ENCODE results near the gene OR8B3. TPM values are rescaled to one million over a fixed set of nuclear protein-coding genes. Genes with fewer than 3 reads are reported as not detected.

OR8B3 gene, protein sequence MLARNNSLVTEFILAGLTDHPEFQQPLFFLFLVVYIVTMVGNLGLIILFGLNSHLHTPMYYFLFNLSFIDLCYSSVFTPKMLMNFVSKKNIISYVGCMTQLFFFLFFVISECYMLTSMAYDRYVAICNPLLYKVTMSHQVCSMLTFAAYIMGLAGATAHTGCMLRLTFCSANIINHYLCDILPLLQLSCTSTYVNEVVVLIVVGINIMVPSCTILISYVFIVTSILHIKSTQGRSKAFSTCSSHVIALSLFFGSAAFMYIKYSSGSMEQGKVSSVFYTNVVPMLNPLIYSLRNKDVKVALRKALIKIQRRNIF
- not detected for total RNA-seq

DNA sequence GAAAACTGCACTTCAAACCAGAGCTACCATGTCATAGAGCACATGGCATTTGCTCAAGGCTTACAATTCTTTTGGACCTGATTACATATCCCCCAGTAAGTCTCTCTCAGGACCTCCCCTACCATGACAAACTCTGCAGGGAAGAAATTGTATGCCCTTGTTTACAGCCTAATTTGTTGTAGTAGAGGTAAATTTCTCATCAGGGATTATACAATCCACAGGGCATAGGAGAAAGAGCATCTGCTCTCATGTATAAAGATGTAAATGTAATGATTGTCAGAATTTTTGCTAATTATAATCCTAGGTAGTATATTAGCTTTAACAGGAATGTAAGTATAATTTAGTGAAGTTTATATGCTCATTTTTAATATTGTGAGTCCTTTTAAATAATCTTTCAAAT, at the start of gene OR8B3:
TSS of gene OR8B3 (minus strand) at position 101 of the 400 bp plus-strand sequence. CDS start 1,673 bp downstream, outside the sequence.
- no peak for DNase-seq
- intact Hi-C loops (cut with DNase I; ENCODE audit: low total_unique reads): no loop called here
- TF ChIP-seq, protein P1, sequence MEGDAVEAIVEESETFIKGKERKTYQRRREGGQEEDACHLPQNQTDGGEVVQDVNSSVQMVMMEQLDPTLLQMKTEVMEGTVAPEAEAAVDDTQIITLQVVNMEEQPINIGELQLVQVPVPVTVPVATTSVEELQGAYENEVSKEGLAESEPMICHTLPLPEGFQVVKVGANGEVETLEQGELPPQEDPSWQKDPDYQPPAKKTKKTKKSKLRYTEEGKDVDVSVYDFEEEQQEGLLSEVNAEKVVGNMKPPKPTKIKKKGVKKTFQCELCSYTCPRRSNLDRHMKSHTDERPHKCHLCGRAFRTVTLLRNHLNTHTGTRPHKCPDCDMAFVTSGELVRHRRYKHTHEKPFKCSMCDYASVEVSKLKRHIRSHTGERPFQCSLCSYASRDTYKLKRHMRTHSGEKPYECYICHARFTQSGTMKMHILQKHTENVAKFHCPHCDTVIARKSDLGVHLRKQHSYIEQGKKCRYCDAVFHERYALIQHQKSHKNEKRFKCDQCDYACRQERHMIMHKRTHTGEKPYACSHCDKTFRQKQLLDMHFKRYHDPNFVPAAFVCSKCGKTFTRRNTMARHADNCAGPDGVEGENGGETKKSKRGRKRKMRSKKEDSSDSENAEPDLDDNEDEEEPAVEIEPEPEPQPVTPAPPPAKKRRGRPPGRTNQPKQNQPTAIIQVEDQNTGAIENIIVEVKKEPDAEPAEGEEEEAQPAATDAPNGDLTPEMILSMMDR (IDR thresholded peaks at IDR 0.05): no peak
- TF ChIP-seq POLR2A (IDR thresholded peaks at IDR 0.05): no peak
- H3K9me3 ChIP-seq: no peaks in the 10 kb centered on the region
- H3K27me3 ChIP-seq: no peaks in the 10 kb centered on the region
- no peaks in the 10 kb centered on the region for H3K36me3 ChIP-seq
- H3K4me3 ChIP-seq: no peak within 1 kb of the TSS
- no peak within 1 kb of the TSS for H3K27ac ChIP-seq
- no peaks in the 10 kb centered on the region for H3K4me1 ChIP-seq

DNA sequence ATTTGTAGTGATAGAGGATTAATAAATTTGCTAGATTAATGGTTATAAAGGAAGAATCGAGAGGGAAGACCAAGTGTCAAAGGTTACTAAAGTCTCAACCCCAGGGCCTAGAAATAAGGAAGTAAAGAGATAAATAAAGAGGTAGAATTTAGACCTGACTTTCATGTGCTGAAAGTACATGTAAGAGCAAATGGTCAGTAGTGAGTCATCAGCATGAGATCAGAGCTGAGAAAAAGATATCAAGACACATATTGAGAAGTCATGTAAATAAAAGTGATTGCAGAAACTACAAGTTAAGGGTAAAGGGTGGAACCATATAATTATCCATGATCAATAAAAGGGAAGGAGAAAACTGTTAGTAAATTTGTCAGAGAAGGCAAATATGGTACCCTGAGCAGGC, 48.1 kb upstream of the OR8B3 start:
- TF ChIP-seq, protein P1 (IDR thresholded peaks at IDR 0.05): no peak
- no peak for TF ChIP-seq POLR2A (IDR thresholded peaks at IDR 0.05)
- no peaks in the 10 kb centered on the region for H3K4me1 ChIP-seq
- DNase-seq: no peak
- no peak overlapping the region for H3K27ac ChIP-seq
- H3K4me3 ChIP-seq: no peak overlapping the region
- no peaks in the 10 kb centered on the region for H3K9me3 ChIP-seq
- intact Hi-C loops (cut with DNase I; ENCODE audit: low total_unique reads): no loop called here
- H3K36me3 ChIP-seq: no peaks in the 10 kb centered on the region
- no peaks in the 10 kb centered on the region for H3K27me3 ChIP-seq

DNA sequence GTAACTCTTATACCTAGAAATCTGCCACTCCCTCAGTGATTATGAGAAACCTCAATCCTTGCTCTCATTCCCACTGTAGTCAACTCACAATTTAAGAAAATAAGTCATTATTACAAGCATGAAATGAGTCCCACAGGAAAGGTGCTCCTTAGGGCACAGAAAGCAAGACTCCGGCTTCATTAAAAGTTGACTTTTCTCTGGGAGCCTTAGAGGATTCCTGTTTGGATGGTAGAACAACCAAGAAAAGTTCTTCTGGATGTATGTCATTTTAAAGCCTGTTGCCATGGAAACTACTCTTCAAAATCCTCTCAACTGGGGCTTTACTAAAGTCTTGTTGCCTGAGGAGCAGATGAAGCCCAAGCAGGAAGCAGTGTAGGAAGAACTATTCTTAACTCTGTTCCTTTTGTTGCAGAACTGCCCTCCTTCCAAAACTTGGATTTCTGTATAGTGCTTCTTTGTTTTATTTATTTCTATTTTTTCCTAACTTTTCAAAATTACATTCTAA, 46.9 kb upstream of the OR8B3 start, which contains the start of gene OR8B8:
TSS of gene OR8B8 (minus strand) at position 51 of the 505 bp plus-strand sequence. CDS start 4,611 bp downstream, outside the sequence.
- no peak within 1 kb of the TSS for H3K4me3 ChIP-seq
- no peaks in the 10 kb centered on the region for H3K27me3 ChIP-seq
- no peaks in the 10 kb centered on the region for H3K36me3 ChIP-seq
- H3K27ac ChIP-seq: no peak within 1 kb of the TSS
- H3K9me3 ChIP-seq: no peaks in the 10 kb centered on the region
- no peak for DNase-seq
- TF ChIP-seq, protein P1 (IDR thresholded peaks at IDR 0.05): no peak
- TF ChIP-seq POLR2A (IDR thresholded peaks at IDR 0.05): no peak
- intact Hi-C loops (cut with DNase I; ENCODE audit: low total_unique reads): no loop called here
- H3K4me1 ChIP-seq: no peaks in the 10 kb centered on the region

DNA sequence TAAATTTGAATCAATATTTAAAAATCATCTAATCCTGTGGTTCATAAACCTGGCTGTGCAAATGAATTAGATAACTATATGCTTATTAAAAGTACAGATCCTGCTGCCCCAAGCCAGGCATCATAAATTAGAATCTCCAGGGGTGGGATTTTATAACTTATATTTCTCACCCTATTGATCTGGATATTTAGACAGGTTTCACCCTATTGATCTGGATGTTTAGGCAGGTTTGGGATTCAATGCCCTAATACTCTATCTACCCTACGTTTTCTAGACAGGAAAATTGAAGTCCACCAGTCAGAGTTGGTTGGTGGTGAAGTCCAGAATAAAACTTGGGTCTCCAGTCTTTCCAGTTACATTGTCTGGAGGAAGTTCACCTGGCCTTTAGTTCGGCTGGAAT, 44.0 kb upstream of the OR8B3 start:
- TF ChIP-seq, protein P1 (IDR thresholded peaks at IDR 0.05): no peak
- no peak for TF ChIP-seq POLR2A (IDR thresholded peaks at IDR 0.05)
- Histone ChIP-seq H3K27me3 (no peaks in the 10 kb centered on the region), H3K27ac (no peak overlapping the region), H3K4me1 (no peaks in the 10 kb centered on the region), H3K4me3 (no peak overlapping the region), H3K9me3 (no peaks in the 10 kb centered on the region), H3K36me3 (no peaks in the 10 kb centered on the region)
- DNase-seq: no peak
- intact Hi-C loops (cut with DNase I; ENCODE audit: low total_unique reads): no loop called here

DNA sequence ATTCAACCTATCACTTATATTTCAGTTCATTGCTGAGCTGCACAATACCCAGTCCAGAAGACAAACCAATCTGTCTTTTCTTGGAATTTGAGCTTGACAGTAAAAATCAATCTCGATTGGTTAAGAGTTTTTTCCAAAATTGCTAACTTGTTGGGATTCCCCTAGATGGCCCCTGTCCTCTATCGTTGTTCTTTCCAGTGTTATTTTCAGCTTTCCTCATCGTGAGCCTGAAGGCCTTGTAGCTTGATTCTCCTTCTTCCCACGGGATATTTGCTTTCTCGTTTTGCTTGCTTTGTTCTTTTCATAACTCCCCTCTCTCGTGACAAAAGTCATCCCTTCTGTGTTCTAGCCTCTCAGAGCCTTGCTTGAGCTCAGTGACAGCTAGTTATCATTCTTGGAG, 43.6 kb upstream of the OR8B3 start:
- no peaks in the 10 kb centered on the region for H3K4me1 ChIP-seq
- no peaks in the 10 kb centered on the region for H3K36me3 ChIP-seq
- no peak overlapping the region for H3K4me3 ChIP-seq
- no peaks in the 10 kb centered on the region for H3K9me3 ChIP-seq
- DNase-seq: no peak
- no peaks in the 10 kb centered on the region for H3K27me3 ChIP-seq
- TF ChIP-seq, protein P1 (IDR thresholded peaks at IDR 0.05): no peak
- TF ChIP-seq POLR2A (IDR thresholded peaks at IDR 0.05): no peak
- H3K27ac ChIP-seq: no peak overlapping the region
- intact Hi-C loops (cut with DNase I; ENCODE audit: low total_unique reads): no loop called here
